ENCODE measurements around the gene GRIK3.

DNA sequence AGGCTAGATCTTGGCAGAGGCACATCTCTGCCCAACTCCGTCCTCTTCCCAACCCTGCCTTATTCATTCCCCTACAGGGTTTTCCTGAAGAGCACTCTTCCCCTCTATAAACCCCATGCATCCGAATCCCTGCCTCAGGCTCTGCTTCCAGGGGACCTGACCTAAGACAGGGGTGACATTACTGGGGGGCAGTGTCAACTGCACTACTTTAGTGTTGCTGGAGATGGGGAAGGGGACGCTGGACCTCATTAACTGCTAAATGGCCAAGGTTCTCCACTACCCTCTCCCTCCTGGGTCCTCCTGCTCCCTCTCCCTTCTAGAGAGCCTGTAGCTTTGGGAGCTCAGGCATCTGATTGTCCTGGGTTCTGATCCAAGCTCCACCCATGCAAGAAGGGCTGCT is 126.2 kb downstream of the GRIK3 start:
- no peak for TF ChIP-seq POLR2A (IDR thresholded peaks at IDR 0.05)
- TF ChIP-seq, protein P1, sequence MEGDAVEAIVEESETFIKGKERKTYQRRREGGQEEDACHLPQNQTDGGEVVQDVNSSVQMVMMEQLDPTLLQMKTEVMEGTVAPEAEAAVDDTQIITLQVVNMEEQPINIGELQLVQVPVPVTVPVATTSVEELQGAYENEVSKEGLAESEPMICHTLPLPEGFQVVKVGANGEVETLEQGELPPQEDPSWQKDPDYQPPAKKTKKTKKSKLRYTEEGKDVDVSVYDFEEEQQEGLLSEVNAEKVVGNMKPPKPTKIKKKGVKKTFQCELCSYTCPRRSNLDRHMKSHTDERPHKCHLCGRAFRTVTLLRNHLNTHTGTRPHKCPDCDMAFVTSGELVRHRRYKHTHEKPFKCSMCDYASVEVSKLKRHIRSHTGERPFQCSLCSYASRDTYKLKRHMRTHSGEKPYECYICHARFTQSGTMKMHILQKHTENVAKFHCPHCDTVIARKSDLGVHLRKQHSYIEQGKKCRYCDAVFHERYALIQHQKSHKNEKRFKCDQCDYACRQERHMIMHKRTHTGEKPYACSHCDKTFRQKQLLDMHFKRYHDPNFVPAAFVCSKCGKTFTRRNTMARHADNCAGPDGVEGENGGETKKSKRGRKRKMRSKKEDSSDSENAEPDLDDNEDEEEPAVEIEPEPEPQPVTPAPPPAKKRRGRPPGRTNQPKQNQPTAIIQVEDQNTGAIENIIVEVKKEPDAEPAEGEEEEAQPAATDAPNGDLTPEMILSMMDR (IDR thresholded peaks at IDR 0.05) = no peak
